ENCODE measurements around the gene ANXA11.

Gene ANXA11

GRCh38 chr10:80174641-80175395, 30.5 kb downstream of the ANXA11 start:
- H3K4me1 ChIP-seq (ENCODE audit: control insufficient read depth, insufficient read depth, low read length), result no peaks in the 10 kb centered on the region
- H3K27ac ChIP-seq (ENCODE audit: extremely low read depth, low read depth, low read length), result no peak overlapping the region
- no peaks in the 10 kb centered on the region for H3K9me3 ChIP-seq (ENCODE audit: control insufficient read depth, insufficient read depth, low read depth, low read length)
- no peak for TF ChIP-seq ZNF266 (tag by site-specific recombination; IDR thresholded peaks at IDR 0.05; ENCODE audit: low read depth)
- TF ChIP-seq ZBTB10 (tag by site-specific recombination; IDR thresholded peaks at IDR 0.05), result no peak
- no peak for TF ChIP-seq ZNF140 (tag by site-specific recombination; IDR thresholded peaks at IDR 0.05)
- no peak for TF ChIP-seq ZNF280C (tag by site-specific recombination; IDR thresholded peaks at IDR 0.05)
- no peak for TF ChIP-seq ZNF473 (tag by site-specific recombination; IDR thresholded peaks at IDR 0.05)
- no peak for TF ChIP-seq ZNF423 (tag by site-specific recombination; IDR thresholded peaks at IDR 0.05)
- TF ChIP-seq PRDM4 (tag by site-specific recombination; IDR thresholded peaks at IDR 0.05), result no peak
- TF ChIP-seq ZNF350 (tag by site-specific recombination; IDR thresholded peaks at IDR 0.05), result no peak
- TF ChIP-seq ZEB2 (tag by site-specific recombination; IDR thresholded peaks at IDR 0.05), result no peak
- no peak for TF ChIP-seq TCF7L2 (IDR thresholded peaks at IDR 0.05; ENCODE audit: borderline replicate concordance, low read depth, low read length)
- TF ChIP-seq ZNF24 (tag by site-specific recombination; IDR thresholded peaks at IDR 0.05), result no peak
- no peak for TF ChIP-seq ZNF791 (tag by site-specific recombination; IDR thresholded peaks at IDR 0.05)
- no peak for TF ChIP-seq ZNF335 (tag by site-specific recombination; conservative IDR thresholded peaks at IDR 0.05)
- POLR2A ChIA-PET, result no interaction called here
- peaks cover 0 to 26% of the 10 kb centered on the region in 2 experiments; a peak in 1 of 3 replicates for H3K36me3 ChIP-seq (ENCODE audit: control insufficient read depth in 2 of 2, insufficient read depth in 1 of 2, low read length in 2 of 2)
- CTCF ChIA-PET, result interaction anchor here (0.9 kb wide), 1 partner anchor 31 kb away, joined by 3 read pairs; no protein-coding TSS in a partner anchor
- H3K4me3 ChIP-seq (ENCODE audit: low read depth, low read length), result no peak overlapping the region

DNA sequence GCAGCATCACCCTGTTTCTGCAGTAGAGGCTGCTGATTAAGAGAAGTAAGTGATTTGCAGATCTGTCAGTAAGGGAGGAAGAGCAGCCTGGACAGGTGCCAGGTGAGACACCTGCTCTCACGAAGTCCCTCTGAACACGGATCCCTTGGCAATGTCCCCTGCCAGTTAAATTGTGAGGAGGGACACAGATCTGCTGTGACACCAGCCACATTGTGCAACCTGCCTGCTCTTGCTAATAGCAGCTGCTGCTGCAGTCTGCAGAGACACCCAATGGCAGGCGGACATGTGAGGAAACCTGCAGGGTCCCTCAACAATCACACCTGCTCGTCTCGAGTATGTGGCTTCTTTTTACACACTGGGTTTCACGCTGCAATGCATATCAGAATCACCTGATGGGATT, 31.9 kb downstream of the ANXA11 start:
- CTCF ChIA-PET, result no interaction called here
- Histone ChIP-seq H3K9me3 (ENCODE audit: control insufficient read depth, insufficient read depth, low read depth, low read length) (no peaks in the 10 kb centered on the region), H3K4me3 (ENCODE audit: low read depth, low read length) (no peak overlapping the region), H3K4me1 (ENCODE audit: control insufficient read depth, insufficient read depth, low read length) (no peaks in the 10 kb centered on the region), H3K27ac (ENCODE audit: extremely low read depth, low read depth, low read length) (no peak overlapping the region), H3K36me3 (ENCODE audit: control insufficient read depth in 2 of 2, insufficient read depth in 1 of 2, low read length in 2 of 2) (peaks cover 0 to 31% of the 10 kb centered on the region in 2 experiments; a peak in 2 of 3 replicates)
- POLR2A ChIA-PET, result no interaction called here
- TF ChIP-seq ZNF544 (tag by site-specific recombination; IDR thresholded peaks at IDR 0.05) (no peak), ZNF404 (tag by site-specific recombination; IDR thresholded peaks at IDR 0.05) (no peak), ZNF140 (tag by site-specific recombination; IDR thresholded peaks at IDR 0.05) (no peak), ZSCAN16 (tag by site-specific recombination; IDR thresholded peaks at IDR 0.05) (no peak), YY1 (tag by site-specific recombination; IDR thresholded peaks at IDR 0.05) (no peak), BCL11B (tag by site-specific recombination; IDR thresholded peaks at IDR 0.05; ENCODE audit: low read depth) (no peak), ZNF785 (tag by site-specific recombination; IDR thresholded peaks at IDR 0.05) (no peak), GLI2 (tag by site-specific recombination; IDR thresholded peaks at IDR 0.05; ENCODE audit: borderline replicate concordance, low read depth) (no peak), REST (tag by site-specific recombination; IDR thresholded peaks at IDR 0.05) (no peak)
- TF ChIP-seq, protein P1, sequence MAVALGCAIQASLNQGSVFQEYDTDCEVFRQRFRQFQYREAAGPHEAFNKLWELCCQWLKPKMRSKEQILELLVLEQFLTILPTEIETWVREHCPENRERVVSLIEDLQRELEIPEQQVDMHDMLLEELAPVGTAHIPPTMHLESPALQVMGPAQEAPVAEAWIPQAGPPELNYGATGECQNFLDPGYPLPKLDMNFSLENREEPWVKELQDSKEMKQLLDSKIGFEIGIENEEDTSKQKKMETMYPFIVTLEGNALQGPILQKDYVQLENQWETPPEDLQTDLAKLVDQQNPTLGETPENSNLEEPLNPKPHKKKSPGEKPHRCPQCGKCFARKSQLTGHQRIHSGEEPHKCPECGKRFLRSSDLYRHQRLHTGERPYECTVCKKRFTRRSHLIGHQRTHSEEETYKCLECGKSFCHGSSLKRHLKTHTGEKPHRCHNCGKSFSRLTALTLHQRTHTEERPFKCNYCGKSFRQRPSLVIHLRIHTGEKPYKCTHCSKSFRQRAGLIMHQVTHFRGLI (tag by site-specific recombination; IDR thresholded peaks at IDR 0.05), result no peak

All from HEK293 (cell line).